Astrocyte of the spinal cord (primary cell): Measurements from ENCODE around the gene ENTHD1.

ENCODE experiments used
- DNase-seq: peaks from one replicate; pipeline ENCODE4 v3.0.0; 2011; ENCODE audit warnings: low read depth, low spot score
- H3K4me3 ChIP-seq: 2 replicates; pipeline ENCODE4 v1.5.1; 2011; ENCODE audit warnings: low read depth, mild to moderate bottlenecking, low read length, moderate library complexity
- CTCF ChIP-seq: IDR thresholded peaks from 2 replicates; pipeline ENCODE4 v1.5.1; 2012; ENCODE audit warnings: low read depth, mild to moderate bottlenecking, low read length, inconsistent platforms
- in situ Hi-C: cut with HindIII; loops from 2 replicates; pipeline ENCODE4 v1.10.0; 2017; ENCODE audit warnings: low sequenced_read_pairs

The ENTHD1 gene

GRCh38 chr22:39917197-39917643, 23.7 kb upstream of the ENTHD1 start:
- no peak overlapping the region for H3K4me3 ChIP-seq
- TF ChIP-seq CTCF: no peak
- no peak for DNase-seq
- in situ Hi-C loops: no loop called here

DNA sequence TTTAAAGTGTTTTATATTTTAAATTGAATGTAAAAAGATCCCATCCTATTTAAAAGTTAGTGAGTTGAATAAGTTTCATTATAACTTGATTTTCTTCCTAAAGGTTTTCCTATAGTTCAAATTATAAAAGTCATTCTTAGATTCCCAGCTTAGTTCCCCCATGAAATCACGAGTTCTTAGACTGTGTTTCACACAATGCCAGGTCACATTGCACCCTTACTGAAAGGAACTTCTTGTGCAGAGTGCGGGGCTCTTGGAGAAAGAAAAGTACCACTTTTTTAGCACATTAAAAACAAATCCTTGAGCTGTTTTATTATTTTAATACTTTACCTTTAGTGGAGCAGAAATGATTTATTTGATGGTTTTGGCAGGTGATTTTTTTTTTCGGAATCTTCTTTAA, 22.9 kb upstream of the ENTHD1 start:
- in situ Hi-C loops: no loop called here
- no peak for TF ChIP-seq CTCF
- H3K4me3 ChIP-seq: no peak overlapping the region
- DNase-seq: no peak

DNA sequence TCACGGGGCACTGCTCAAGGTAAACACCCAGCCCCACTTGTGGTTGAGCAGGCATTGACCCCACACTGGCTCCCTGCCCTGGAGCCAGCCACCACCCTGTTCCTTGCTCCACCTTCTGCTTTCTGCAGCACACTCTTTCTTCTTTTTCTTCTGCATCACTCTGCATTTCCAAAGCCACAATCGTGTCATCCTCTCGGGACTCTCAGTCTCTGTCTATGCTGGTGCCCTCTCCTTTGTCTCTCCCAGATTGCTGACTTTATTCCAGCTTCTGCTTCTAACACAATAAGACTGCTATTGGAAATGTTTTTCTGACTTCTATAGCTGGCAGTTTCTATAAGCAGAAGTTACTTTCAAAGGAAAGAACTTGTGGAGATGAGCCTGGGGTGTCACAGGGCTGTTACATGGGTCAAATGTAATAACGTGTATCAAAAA, 21.8 kb upstream of the ENTHD1 start:
- in situ Hi-C loops: no loop called here

GRCh38 chr22:39914584-39914983, 21.0 kb upstream of the ENTHD1 start:
- DNase-seq: no peak
- no peak overlapping the region for H3K4me3 ChIP-seq
- in situ Hi-C loops: no loop called here
- TF ChIP-seq CTCF: no peak

More for the DNA sequence above, 21.8 kb upstream of the ENTHD1 start:
- no peak for TF ChIP-seq CTCF
- no peak for DNase-seq
- no peak overlapping the region for H3K4me3 ChIP-seq

DNA sequence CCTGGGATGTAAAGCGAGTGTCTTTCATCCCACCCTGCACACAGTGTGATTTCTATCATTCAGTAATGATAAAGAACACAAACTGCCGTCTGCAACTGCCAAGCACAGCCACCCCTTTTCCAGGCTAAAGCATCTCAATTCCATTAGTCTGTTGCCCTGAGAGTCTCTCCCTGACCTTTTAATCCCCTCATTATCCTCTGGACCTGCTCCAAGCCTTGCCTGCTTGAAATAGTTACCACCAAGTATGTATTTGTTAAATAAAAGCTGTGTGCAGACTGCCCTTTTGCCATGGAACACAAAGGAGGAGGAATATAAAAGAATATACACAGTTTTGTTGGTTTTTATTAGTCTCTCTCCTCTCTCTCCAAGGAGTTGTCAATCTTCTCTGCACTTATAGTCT, 20.3 kb upstream of the ENTHD1 start:
- no peak overlapping the region for H3K4me3 ChIP-seq
- no peak for TF ChIP-seq CTCF
- no peak for DNase-seq
- in situ Hi-C loops: no loop called here

GRCh38 chr22:39913321-39913720, 19.8 kb upstream of the ENTHD1 start:
- TF ChIP-seq CTCF: no peak
- DNase-seq: no peak
- in situ Hi-C loops: no loop called here
- H3K4me3 ChIP-seq: no peak overlapping the region
